HG02884 (cell line): ENCODE measurements around the gene MYADM.

Experiments
- ATAC-seq: cut with Tn5 transposase; IDR thresholded peaks from one replicate; pipeline ENCODE4 v1.9.1; 2021; ENCODE audit warnings: mild to moderate bottlenecking, moderate library complexity; ENCODE audit not compliant: unreplicated experiment

Gene MYADM

DNA sequence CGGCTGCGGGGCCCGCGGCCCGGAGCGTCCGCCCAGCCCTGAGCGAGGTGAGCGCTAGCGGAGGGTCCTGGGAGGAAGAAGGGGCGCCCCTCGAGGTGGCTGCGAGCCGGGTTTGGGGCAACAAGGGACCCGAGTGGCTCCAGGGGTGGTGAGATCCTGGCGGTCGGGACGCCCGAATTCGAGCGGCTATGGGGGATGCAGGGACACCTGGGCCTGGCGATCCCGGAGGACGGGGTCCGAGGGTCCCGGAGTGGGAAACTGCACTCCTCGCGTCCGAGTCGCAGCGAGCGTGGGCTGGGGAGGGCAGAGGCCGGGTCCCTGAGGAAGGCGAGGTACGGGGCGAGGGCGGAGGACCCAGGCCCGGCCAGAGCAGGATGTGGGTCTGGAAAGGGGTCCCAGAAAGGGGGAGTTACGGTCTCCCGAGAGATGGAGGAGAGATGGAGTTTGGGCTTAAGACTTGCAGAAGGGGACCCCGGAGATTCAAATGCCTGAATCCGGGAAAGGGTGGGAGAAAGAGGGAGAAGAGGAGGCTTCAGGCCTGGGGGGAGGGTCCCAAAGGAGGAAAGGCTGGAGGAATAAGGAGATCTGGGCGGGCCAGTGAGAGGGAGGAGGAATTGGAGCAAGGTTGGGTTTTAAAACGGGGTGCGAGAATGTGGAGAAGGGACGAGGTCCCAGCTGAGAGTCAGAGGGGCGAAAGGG is 41.9 kb downstream of the MYADM start:
- ATAC-seq, result no peak

DNA sequence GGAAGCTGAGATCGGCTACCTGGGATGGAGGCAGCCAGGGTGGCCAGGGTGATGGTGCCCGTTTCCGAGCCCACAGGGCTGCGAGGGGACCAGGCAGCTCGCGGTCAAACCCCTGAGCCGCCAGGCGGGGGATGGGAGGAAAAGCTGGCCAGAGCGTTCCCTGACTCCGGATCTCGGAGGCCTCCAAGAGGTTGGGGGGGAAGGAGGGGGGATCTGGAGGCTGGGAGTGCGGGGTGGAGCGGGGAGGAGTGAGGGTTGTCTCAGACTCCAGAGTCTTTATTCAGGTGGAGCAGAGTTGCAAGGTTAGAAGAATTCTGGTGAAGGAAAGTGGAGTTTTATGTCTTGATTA is 42.5 kb downstream of the MYADM start:
- ATAC-seq, result no peak

DNA sequence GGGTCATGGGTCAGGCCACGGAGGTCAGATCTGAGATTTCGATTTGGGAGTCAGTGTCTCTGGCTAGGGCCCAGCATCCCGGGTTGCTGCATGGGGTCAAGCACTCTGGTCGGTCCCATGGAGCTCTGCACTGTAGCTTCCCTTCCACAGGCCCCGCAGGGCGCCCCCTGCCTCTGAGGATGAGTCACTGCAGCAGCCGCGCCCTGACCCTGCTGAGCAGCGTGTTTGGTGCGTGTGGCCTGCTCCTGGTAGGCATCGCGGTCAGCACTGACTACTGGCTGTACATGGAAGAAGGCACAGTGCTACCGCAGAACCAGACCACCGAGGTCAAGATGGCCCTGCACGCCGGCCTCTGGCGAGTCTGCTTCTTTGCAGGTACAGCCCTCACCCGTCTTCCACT is 45.0 kb downstream of the MYADM start:
- ATAC-seq, result no peak

DNA sequence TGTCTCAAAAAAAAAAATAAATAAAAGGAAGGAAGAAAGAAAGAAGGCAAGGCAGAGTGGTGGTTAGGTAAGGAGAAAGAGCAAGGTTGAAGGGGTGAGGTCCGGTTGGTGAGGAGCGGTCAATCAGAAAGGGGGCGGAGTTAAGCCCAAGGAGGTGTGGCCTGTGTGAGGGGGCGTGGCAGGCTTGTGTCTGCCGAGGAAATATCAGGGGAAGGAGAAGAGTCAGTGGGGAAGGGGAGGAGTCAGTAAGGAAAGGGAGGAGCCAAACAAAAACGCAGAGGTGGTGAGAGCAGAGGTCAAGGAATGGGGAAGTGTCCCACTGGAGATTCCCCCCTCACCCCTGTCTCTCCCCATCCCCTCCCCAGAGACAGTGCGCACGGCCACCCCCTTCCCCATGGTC is 47.3 kb downstream of the MYADM start:
- ATAC-seq, result no peak

DNA sequence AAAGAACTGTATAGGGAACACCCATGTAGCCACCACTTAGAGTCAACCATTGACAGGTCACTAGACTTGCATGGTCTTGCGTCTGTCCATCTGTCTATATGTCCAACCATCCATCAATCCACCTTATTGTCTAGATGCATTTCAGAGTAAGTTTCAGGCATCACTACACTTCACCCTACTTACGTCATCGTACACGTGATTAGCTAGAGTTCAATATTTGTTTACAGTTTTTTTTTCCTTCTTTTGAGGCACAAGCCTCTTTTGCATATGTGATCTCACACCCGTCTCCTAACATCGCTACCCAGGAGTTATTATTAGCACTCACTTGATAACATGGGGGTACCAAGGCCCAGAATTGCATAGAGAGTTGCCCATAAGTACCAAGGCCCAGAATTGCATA is 48.3 kb downstream of the MYADM start:
- no peak for ATAC-seq

DNA sequence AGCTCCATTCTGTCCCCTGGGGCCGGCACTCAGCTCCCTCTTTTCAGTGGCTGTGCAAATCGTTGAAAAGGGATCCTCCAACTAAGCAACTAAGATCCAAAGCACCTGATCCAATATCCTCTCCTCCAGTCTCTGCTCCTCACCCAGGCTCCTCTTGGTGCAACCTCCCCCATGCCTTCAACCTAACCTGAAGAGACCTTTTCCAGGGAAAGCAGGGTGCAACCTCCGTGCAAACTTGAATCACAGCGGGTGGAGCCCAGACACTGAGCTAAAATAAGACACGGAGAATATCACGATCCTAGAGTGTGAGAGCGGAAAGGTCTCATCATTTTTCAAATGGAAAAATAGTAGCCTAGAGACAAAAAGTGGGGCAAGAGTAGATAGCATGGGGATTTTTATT is 49.7 kb downstream of the MYADM start:
- ATAC-seq, result no peak
